HEK293 (cell line): ENCODE measurements around the gene AWAT1.

Source experiments
- AEBP2 ChIP-seq: fragments of 450-650 bp; formaldehyde crosslinking; IDR thresholded peaks from 2 replicates; pipeline ENCODE4 v1.5.1; 2016; ENCODE audit warnings: missing biosample characterization, missing genetic modification characterization, borderline replicate concordance
- KLF1 ChIP-seq: fragments of 450-650 bp; formaldehyde crosslinking; IDR thresholded peaks from 2 replicates; pipeline ENCODE4 v1.5.1; 2016; ENCODE audit warnings: missing biosample characterization, missing genetic modification characterization
- KLF8 ChIP-seq: fragments of 450-650 bp; formaldehyde crosslinking; IDR thresholded peaks from 2 replicates; pipeline ENCODE4 v1.5.1; 2016; ENCODE audit warnings: missing biosample characterization, missing genetic modification characterization
- OVOL3 ChIP-seq: fragments of 450-650 bp; formaldehyde crosslinking; IDR thresholded peaks from 2 replicates; pipeline ENCODE4 v1.5.1; 2016; ENCODE audit warnings: missing biosample characterization, missing genetic modification characterization
- TRIM28 ChIP-seq: IDR thresholded peaks from 2 replicates; pipeline ENCODE4 v1.6.1; 2011; ENCODE audit warnings: low read length, control low read depth, borderline replicate concordance
- WT1 ChIP-seq: fragments of 450-650 bp; formaldehyde crosslinking; IDR thresholded peaks from 2 replicates; pipeline ENCODE4 v1.5.1; 2016; ENCODE audit warnings: missing biosample characterization, missing genetic modification characterization
- YY2 ChIP-seq: fragments of 450-650 bp; formaldehyde crosslinking; IDR thresholded peaks from 2 replicates; pipeline ENCODE4 v1.5.1; 2016; ENCODE audit warnings: missing biosample characterization, missing genetic modification characterization
- ZBTB1 ChIP-seq: fragments of 450-650 bp; formaldehyde crosslinking; IDR thresholded peaks from 2 replicates; pipeline ENCODE4 v1.5.1; 2016; ENCODE audit warnings: missing biosample characterization, missing genetic modification characterization
- ZFP41 ChIP-seq: fragments of 450-650 bp; formaldehyde crosslinking; IDR thresholded peaks from 2 replicates; pipeline ENCODE4 v1.5.1; 2016; ENCODE audit warnings: missing biosample characterization, missing genetic modification characterization, borderline replicate concordance
- ZNF10 ChIP-seq: fragments of 450-650 bp; formaldehyde crosslinking; IDR thresholded peaks from 2 replicates; pipeline ENCODE4 v1.5.1; 2017; ENCODE audit warnings: missing biosample characterization, missing genetic modification characterization
- ZNF174 ChIP-seq: fragments of 450-650 bp; formaldehyde crosslinking; IDR thresholded peaks from 2 replicates; pipeline ENCODE4 v1.5.0; 2017; ENCODE audit warnings: missing biosample characterization, mild to moderate bottlenecking, missing genetic modification characterization
- ZNF175 ChIP-seq: fragments of 450-650 bp; formaldehyde crosslinking; IDR thresholded peaks from 2 replicates; pipeline ENCODE4 v1.5.1; 2016; ENCODE audit warnings: missing biosample characterization, missing genetic modification characterization
- ZNF23 ChIP-seq: fragments of 450-650 bp; formaldehyde crosslinking; IDR thresholded peaks from 2 replicates; pipeline ENCODE4 v1.5.1; 2016; ENCODE audit warnings: missing biosample characterization, missing genetic modification characterization, borderline replicate concordance
- ZNF239 ChIP-seq: fragments of 450-650 bp; formaldehyde crosslinking; IDR thresholded peaks from 2 replicates; pipeline ENCODE4 v1.5.1; 2016; ENCODE audit warnings: missing biosample characterization, missing genetic modification characterization
- ZNF24 ChIP-seq: fragments of 450-650 bp; formaldehyde crosslinking; IDR thresholded peaks from 2 replicates; pipeline ENCODE4 v1.5.1; 2016; ENCODE audit warnings: missing biosample characterization, missing genetic modification characterization
- ZNF302 ChIP-seq: fragments of 450-650 bp; formaldehyde crosslinking; IDR thresholded peaks from 2 replicates; pipeline ENCODE4 v1.5.1; 2016; ENCODE audit warnings: missing biosample characterization, missing genetic modification characterization, low read depth
- ZNF398 ChIP-seq: fragments of 450-650 bp; formaldehyde crosslinking; IDR thresholded peaks from 2 replicates; pipeline ENCODE4 v1.5.1; 2017; ENCODE audit warnings: missing biosample characterization, missing genetic modification characterization
- ZNF48 ChIP-seq: fragments of 450-650 bp; formaldehyde crosslinking; IDR thresholded peaks from 2 replicates; pipeline ENCODE4 v1.5.1; 2016; ENCODE audit warnings: missing biosample characterization, missing genetic modification characterization
- ZNF555 ChIP-seq: fragments of 450-650 bp; formaldehyde crosslinking; conservative IDR thresholded peaks from 2 replicates; pipeline ENCODE4 v1.5.1; 2017; ENCODE audit warnings: missing biosample characterization, mild to moderate bottlenecking, missing genetic modification characterization, inconsistent platforms
- ZNF571 ChIP-seq: fragments of 450-650 bp; formaldehyde crosslinking; IDR thresholded peaks from 2 replicates; pipeline ENCODE4 v1.5.0; 2017; ENCODE audit warnings: missing biosample characterization, missing genetic modification characterization
- ZNF645 ChIP-seq: fragments of 450-650 bp; formaldehyde crosslinking; IDR thresholded peaks from 2 replicates; pipeline ENCODE4; 2016; ENCODE audit warnings: missing biosample characterization, missing genetic modification characterization
- TF ChIP-seq, protein P1 (sequence below): fragments of 450-650 bp; formaldehyde crosslinking; IDR thresholded peaks from 2 replicates; pipeline ENCODE4 v1.5.1; 2016; ENCODE audit warnings: missing biosample characterization, missing genetic modification characterization
- TF ChIP-seq, protein P2 (sequence below): fragments of 450-650 bp; formaldehyde crosslinking; IDR thresholded peaks from 2 replicates; pipeline ENCODE4 v1.5.1; 2016; ENCODE audit warnings: missing biosample characterization, missing genetic modification characterization, borderline replicate concordance
- TF ChIP-seq, protein P3 (sequence below): fragments of 450-650 bp; formaldehyde crosslinking; IDR thresholded peaks from 2 replicates; pipeline ENCODE4 v1.5.1; 2017; ENCODE audit warnings: missing biosample characterization, missing genetic modification characterization
- TF ChIP-seq, protein P4 (sequence below): fragments of 450-650 bp; formaldehyde crosslinking; IDR thresholded peaks from 2 replicates; pipeline ENCODE4 v1.5.1; 2016; ENCODE audit warnings: missing biosample characterization, missing genetic modification characterization

The AWAT1 gene

GRCh38 chrX:70219938-70220764, 14.3 kb upstream of the AWAT1 start (continued):
- TF ChIP-seq YY2 (tag by site-specific recombination), result no peak
- no peak for TF ChIP-seq ZNF48 (tag by site-specific recombination)
- TF ChIP-seq, protein P1, sequence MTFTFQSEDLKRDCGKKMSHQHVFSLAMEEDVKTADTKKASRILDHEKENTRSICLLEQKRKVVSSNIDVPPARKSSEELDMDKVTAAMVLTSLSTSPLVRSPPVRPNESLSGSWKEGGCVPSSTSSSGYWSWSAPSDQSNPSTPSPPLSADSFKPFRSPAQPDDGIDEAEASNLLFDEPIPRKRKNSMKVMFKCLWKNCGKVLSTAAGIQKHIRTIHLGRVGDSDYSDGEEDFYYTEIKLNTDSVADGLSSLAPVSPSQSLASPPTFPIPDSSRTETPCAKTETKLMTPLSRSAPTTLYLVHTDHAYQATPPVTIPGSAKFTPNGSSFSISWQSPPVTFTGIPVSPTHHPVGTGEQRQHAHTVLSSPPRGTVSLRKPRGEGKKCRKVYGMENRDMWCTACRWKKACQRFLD, result no peak
- TF ChIP-seq, protein P2, sequence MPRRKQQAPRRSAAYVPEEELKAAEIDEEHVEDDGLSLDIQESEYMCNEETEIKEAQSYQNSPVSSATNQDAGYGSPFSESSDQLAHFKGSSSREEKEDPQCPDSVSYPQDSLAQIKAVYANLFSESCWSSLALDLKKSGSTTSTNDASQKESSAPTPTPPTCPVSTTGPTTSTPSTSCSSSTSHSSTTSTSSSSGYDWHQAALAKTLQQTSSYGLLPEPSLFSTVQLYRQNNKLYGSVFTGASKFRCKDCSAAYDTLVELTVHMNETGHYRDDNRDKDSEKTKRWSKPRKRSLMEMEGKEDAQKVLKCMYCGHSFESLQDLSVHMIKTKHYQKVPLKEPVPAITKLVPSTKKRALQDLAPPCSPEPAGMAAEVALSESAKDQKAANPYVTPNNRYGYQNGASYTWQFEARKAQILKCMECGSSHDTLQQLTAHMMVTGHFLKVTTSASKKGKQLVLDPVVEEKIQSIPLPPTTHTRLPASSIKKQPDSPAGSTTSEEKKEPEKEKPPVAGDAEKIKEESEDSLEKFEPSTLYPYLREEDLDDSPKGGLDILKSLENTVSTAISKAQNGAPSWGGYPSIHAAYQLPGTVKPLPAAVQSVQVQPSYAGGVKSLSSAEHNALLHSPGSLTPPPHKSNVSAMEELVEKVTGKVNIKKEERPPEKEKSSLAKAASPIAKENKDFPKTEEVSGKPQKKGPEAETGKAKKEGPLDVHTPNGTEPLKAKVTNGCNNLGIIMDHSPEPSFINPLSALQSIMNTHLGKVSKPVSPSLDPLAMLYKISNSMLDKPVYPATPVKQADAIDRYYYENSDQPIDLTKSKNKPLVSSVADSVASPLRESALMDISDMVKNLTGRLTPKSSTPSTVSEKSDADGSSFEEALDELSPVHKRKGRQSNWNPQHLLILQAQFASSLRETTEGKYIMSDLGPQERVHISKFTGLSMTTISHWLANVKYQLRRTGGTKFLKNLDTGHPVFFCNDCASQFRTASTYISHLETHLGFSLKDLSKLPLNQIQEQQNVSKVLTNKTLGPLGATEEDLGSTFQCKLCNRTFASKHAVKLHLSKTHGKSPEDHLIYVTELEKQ (tag by site-specific recombination), result no peak
- TF ChIP-seq ZBTB1 (tag by site-specific recombination), result no peak
- 0 out of 2 replicates have a peak, but pooled peaks have one; percentile 17 for TF ChIP-seq ZNF10 (tag by site-specific recombination)
- peak; percentile 36; the same call in 1 of the 2 replicates for TF ChIP-seq KLF8 (tag by site-specific recombination)
- TF ChIP-seq OVOL3 (tag by site-specific recombination), result no peak
- TF ChIP-seq ZFP41 (tag by site-specific recombination), result no peak
- TF ChIP-seq AEBP2, result no peak
- TF ChIP-seq WT1, result peak; percentile 95
- TF ChIP-seq ZNF175 (tag by site-specific recombination), result no peak
- 0 out of 2 replicates have a peak, but pooled peaks have one; percentile 14 for TF ChIP-seq ZNF555 (tag by site-specific recombination)
- TF ChIP-seq ZNF398, result 0 out of 2 replicates have a peak, but pooled peaks have one; percentile 8
- TF ChIP-seq, protein P3, sequence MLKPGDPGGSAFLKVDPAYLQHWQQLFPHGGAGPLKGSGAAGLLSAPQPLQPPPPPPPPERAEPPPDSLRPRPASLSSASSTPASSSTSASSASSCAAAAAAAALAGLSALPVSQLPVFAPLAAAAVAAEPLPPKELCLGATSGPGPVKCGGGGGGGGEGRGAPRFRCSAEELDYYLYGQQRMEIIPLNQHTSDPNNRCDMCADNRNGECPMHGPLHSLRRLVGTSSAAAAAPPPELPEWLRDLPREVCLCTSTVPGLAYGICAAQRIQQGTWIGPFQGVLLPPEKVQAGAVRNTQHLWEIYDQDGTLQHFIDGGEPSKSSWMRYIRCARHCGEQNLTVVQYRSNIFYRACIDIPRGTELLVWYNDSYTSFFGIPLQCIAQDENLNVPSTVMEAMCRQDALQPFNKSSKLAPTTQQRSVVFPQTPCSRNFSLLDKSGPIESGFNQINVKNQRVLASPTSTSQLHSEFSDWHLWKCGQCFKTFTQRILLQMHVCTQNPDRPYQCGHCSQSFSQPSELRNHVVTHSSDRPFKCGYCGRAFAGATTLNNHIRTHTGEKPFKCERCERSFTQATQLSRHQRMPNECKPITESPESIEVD, result no peak
- TF ChIP-seq ZNF24 (tag by site-specific recombination), result no peak
- no peak for TF ChIP-seq ZNF23 (tag by site-specific recombination)
- no peak for TF ChIP-seq ZNF174 (tag by site-specific recombination)
- no peak for TF ChIP-seq ZNF302
- TF ChIP-seq, protein P4, sequence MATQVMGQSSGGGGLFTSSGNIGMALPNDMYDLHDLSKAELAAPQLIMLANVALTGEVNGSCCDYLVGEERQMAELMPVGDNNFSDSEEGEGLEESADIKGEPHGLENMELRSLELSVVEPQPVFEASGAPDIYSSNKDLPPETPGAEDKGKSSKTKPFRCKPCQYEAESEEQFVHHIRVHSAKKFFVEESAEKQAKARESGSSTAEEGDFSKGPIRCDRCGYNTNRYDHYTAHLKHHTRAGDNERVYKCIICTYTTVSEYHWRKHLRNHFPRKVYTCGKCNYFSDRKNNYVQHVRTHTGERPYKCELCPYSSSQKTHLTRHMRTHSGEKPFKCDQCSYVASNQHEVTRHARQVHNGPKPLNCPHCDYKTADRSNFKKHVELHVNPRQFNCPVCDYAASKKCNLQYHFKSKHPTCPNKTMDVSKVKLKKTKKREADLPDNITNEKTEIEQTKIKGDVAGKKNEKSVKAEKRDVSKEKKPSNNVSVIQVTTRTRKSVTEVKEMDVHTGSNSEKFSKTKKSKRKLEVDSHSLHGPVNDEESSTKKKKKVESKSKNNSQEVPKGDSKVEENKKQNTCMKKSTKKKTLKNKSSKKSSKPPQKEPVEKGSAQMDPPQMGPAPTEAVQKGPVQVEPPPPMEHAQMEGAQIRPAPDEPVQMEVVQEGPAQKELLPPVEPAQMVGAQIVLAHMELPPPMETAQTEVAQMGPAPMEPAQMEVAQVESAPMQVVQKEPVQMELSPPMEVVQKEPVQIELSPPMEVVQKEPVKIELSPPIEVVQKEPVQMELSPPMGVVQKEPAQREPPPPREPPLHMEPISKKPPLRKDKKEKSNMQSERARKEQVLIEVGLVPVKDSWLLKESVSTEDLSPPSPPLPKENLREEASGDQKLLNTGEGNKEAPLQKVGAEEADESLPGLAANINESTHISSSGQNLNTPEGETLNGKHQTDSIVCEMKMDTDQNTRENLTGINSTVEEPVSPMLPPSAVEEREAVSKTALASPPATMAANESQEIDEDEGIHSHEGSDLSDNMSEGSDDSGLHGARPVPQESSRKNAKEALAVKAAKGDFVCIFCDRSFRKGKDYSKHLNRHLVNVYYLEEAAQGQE (tag by site-specific recombination), result no peak
- no peak for TF ChIP-seq ZNF571 (tag by site-specific recombination)
- no peak for TF ChIP-seq ZNF645
- no peak for TF ChIP-seq ZNF239 (tag by site-specific recombination)
- TF ChIP-seq KLF1 (tag by site-specific recombination), result peak; percentile 98
- no peak for TF ChIP-seq TRIM28
